Hematopoietic multipotent progenitor cell treated with erythropoietin and hydrocortisone succinate and interleukin-3 and kit ligand, for 15 days (in vitro differentiated cells): ENCODE results near the gene LRMDA.

Source experiments
- DNase-seq: peaks from one replicate; pipeline ENCODE4 v3.0.0-alpha.2; 2015; ENCODE audit warnings: low spot score

LRMDA gene

GRCh38 chr10:76209135-76209534 lies 777.7 kb downstream of the LRMDA start:
- DNase-seq, result no peak

DNA sequence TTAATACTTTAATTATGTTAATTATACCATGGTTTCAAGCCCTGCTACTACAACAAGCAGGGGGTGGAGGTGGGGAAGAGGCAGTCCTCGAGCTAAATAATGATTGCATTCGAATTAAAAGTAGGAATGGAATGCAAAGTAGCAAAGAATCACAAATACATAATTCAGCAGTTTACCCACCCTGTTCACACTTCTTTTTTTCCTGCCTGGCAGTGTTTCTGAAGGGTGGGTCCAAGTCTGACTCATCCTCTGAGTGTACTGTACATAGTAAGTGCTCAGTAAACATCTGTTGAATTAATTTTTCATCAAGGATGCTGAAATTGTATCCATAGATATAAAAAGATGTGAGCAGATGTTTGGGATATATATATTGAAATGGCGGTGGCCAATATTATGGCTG lies 778.8 kb downstream of the LRMDA start:
- DNase-seq, result no peak

GRCh38 chr10:76211691-76212090 lies 780.3 kb downstream of the LRMDA start:
- no peak for DNase-seq

DNA sequence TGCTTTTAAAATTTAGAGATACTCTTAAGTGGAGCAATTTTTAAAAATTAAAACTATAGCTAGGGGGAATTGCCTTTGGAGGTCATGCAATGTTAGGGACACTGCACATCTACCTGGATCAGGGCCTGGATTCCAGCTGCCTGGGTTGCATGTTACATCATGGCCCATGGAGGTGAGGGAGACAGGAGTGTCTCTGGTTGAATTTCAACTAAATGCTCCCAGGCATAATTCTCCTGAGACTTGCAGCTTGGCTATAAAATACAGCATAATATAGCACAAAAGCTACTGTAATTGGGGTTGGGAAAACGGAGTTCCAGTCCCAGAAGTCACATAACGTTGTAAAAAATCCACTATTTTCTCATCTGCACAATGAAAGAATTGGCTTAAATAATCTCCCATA lies 782.5 kb downstream of the LRMDA start:
- DNase-seq, result no peak

GRCh38 chr10:76218035-76218434 lies 786.6 kb downstream of the LRMDA start:
- no peak for DNase-seq

DNA sequence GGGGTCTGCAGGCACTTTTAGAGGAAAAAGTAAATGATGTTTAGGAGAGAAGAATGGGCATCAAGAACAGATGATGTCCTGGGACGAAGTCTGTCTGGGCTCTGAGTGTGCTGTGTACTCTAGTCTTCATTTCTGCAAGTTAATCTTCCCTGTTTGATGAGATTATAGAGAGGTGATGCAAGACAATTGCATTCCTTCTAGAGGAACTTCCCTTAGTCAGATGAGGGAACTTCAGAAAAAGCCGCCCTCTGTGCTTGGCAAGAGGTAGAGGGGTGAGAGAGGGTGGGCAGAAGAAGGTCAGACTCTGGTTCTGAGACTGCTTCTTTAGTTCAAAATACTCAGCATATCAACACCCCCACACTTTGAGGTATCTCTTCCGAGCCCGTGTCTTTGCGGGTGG lies 797.9 kb downstream of the LRMDA start:
- no peak for DNase-seq

DNA sequence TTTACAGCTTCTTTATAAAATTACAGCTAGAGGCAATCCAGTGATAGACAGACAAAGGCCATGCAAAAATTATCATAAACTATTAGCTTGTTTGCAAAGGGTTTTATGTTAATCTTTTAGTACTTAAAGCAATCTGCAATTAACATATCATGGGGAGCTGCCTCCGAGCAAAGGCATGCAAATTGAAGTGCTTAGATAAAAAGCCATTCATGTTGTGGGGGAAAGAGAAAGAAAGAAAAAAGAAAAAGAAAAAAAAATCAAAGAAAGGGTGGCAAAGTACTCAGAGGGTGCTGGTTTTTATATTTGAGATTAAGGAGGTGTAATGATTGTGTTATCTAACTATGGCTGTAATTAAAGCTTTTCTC lies 799.5 kb downstream of the LRMDA start:
- DNase-seq, result no peak

GRCh38 chr10:76231286-76231934 lies 800.0 kb downstream of the LRMDA start:
- no peak for DNase-seq

- DNase-seq, result no peak
These were observed 803.2 kb downstream of the LRMDA start for GRCh38 chr10:76234499-76235226.

- DNase-seq, result no peak
These were observed 804.9 kb downstream of the LRMDA start for GRCh38 chr10:76236356-76236755.

DNA sequence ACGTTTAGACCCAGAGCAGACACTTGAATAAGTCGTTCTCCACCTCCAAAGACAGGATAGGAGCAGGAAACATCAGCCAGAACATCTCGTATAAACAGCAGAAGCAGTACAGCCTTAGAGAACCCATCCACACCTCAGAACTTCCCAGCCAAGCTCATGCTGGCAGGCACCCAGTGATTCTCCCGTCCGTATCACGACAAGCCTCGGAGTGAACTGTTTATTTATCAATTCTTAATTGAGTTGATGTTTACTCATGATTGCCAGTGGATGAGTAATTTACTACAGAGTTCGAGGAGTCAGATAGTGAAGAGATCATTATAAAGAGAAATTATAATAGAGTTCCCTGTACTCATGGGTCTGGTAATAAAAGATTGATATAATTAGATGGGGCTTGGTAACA lies 811.5 kb downstream of the LRMDA start:
- no peak for DNase-seq

GRCh38 chr10:76244061-76244686 lies 812.8 kb downstream of the LRMDA start:
- no peak for DNase-seq

GRCh38 chr10:76245951-76246495 lies 814.6 kb downstream of the LRMDA start:
- DNase-seq, result no peak

DNA sequence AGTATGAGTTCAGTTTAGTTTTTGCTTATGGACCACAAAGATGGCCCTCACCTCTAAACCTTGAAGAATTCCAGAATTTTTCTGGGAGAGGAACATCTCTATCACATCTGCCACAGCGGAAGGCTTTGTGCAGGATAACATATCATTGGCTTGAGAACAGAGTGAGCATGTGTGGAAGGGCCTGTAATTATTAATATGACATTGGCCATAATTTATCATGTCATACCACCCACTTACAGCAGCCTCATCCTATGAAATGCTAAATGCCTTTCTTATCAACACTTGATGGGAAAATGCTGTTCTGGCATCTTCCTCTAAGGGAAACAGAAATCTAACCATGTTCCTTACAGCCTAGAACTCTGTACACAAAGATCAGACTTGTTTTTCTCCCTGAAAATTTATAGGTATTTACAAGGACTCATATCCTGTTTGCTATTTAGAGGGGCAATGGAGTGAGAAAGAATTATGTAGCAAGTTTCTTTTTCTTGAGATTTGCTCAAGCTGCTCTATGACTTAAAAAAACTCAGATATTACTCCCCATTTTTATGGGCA lies 817.3 kb downstream of the LRMDA start:
- no peak for DNase-seq

DNA sequence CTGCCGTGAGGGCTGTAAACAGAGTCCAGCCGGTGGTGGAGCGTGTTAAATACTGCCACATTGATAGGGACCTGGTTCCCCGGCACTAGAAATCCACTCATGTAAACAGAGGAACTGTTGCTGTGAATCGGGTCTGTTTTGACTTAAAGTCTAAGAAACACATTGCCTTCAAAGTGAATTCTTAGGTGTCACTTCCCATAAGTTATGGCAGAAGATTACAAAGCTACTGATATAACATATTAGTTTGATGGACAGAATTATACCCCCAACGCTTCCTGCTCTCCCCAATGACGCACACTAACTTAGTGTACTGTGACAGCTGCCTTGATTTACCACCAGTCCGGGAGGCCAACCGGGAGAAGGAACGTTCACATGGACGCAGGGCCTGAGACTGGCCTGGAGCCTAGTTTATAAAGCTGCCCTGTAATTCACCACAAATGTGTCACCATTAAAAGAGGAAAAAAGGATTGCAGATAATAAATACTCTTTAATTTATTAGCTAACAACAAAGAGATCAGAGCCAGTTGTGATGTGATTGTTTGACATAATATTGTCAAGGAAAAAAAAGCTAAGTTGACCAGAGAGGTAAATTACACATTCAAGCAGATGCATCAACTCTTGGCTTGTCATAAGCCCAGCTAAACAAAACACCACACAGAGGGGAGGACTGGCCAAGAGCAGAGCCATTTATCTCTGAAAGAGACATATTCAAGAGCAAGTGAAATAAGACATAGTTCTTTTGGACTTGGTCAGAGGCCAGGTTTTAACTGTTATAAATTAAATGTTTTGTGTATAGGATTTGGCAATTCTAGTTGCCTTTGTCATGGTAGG lies 820.6 kb downstream of the LRMDA start:
- no peak for DNase-seq

GRCh38 chr10:76252733-76253132 lies 821.3 kb downstream of the LRMDA start:
- DNase-seq, result no peak

GRCh38 chr10:76255241-76255640 lies 823.8 kb downstream of the LRMDA start:
- no peak for DNase-seq

- DNase-seq, result no peak
These were observed 826.4 kb downstream of the LRMDA start for GRCh38 chr10:76257816-76258215.

GRCh38 chr10:76265441-76266113 lies 834.2 kb downstream of the LRMDA start:
- DNase-seq, result no peak

DNA sequence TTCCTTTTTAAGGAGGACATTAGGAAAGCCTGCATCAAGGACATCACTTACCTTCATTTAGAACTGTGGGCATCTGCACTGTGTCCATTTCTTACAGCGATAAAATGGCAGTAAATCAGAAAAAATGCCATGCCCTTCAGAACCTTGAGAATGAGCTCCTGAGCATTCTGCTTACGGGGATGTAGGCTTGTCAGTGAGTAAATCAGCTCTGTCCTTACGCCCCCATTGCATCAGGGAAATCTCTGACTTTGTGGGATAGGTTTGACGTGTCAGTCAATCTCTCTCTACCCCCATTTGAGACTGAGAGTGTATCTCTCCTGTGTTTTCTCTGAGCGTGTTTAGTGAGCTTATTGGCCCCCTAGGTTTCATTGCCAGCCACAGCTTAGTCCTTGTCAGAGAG lies 837.1 kb downstream of the LRMDA start:
- DNase-seq, result no peak

DNA sequence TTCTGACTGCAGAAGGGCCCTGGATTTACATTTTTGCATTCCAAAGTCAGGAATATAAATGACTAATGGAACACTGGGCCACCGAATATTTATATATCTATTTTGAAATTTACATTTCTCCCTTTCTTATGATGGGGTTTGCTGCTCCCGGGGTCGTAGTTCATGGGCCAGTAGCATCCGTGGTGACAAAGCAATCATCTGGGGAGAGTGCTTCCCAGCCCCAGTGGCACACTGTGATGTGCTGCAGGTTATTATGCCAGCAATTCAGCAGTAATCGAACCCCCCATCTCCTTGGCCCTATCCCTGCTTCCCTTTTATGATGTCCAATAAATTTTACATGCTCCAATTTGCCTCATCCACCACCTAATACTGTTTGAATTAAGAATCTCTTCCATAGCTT lies 837.5 kb downstream of the LRMDA start:
- no peak for DNase-seq
